ENCODE measurements around the gene FBXO31.

DNA sequence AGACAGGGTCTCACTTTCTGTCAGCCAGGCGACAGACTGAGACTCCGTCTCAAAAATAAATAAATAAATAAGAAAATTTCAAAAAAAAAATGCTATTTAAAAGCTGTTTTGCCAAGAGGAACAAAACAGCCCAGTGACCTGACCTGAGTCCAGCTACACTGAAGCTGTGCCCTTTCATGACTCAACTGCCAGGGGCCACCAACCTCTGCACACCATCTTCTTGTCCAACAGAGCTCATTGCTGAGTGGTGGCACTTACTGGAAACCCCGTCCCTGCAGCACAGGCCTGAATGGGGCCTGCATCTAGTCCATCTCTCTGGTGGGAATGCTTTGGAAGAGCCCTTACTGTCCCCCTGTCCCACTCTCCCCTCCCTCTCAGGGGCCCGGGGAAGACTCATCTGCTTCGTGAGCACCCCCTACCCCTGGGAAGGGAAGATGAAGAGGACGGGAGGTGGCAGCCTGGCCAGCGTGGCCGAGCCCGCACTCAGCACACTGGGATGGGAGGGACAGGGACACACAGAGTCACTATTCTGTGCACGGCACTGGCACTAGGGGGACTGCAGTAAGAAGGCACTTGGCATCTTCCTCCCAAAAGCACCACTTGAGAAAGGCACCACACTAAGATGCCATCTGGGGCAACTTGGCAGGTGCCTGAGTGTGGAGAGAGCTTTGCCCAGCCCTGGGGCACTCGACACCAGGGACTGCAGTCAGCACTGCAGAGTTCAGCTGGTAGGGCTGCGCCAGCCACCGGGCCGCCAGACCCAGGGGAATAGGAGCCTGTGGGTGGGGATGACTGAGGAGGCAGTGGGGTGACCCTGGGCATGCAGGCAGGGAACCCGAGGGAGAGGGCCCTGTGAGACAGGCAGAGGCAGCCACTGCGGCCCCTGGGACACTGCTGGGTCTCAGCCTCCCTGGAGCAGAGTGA is 13.5 kb downstream of the FBXO31 start:
- TF ChIP-seq POLR2AphosphoS5 (IDR thresholded peaks at IDR 0.05; ENCODE audit: low read depth, low read length) = no peak
- TF ChIP-seq TAF1 (IDR thresholded peaks at IDR 0.05; ENCODE audit: borderline replicate concordance, low read depth, low read length) = no peak

Data from GM12892 (cell line).